ENCODE results near the gene SAMD9. TPM values are rescaled to one million over a fixed set of nuclear protein-coding genes. Genes with fewer than 3 reads are reported as not detected.
A peak's percentile ranks its signal among the peaks of the same experiment; 100 is the strongest.

Gene SAMD9
- total and polyA plus RNA-seq, 5 donors from 2014 or later, result 27.6 to 42.4 (median 30.1) TPM

- peaks cover 23% of the 10 kb centered on the region for H3K36me3 Mint-ChIP-seq
- H3K27me3 Mint-ChIP-seq, result peaks cover 4% of the 10 kb centered on the region
- peaks cover 14 to 29% (median 22%) of the 10 kb centered on the region in 4 donors for H3K4me1 Mint-ChIP-seq
- H3K27me3 ChIP-seq (ENCODE audit: control insufficient read depth, insufficient read depth, low read length), result no peaks in the 10 kb centered on the region
- H3K27ac ChIP-seq (ENCODE audit: insufficient read depth, low read length, poor library complexity, severe bottlenecking), result no peak overlapping the region
- H3K4me3 ChIP-seq (ENCODE audit: low read depth, low read length), result no peak overlapping the region
- no peaks in the 10 kb centered on the region for H3K36me3 ChIP-seq (ENCODE audit: control insufficient read depth, insufficient read depth, low read length)
- H3K27ac Mint-ChIP-seq, result peak overlapping the region in 1 of 3 donors; percentile 53
- H3K4me1 ChIP-seq (ENCODE audit: control insufficient read depth, insufficient read depth, low read length, poor library complexity, severe bottlenecking), result peaks cover 22% of the 10 kb centered on the region
- H3K9me3 Mint-ChIP-seq, result peaks cover 4 to 41% (median 19%) of the 10 kb centered on the region in 7 donors
- ATAC-seq (ENCODE audit: low read depth in 2 of 2) (no peak), DNase-seq (no peak)
- H3K4me3 Mint-ChIP-seq, result peak overlapping the region in 1 of 4 donors; percentile 74
- peaks cover 0 to 5% of the 10 kb centered on the region in 2 experiments for H3K9me3 ChIP-seq (ENCODE audit: control insufficient read depth in 2 of 2, low read length in 2 of 2)
Observed at GRCh38 chr7:93120592-93121549, 3.1 kb upstream of the SAMD9 start.

DNA sequence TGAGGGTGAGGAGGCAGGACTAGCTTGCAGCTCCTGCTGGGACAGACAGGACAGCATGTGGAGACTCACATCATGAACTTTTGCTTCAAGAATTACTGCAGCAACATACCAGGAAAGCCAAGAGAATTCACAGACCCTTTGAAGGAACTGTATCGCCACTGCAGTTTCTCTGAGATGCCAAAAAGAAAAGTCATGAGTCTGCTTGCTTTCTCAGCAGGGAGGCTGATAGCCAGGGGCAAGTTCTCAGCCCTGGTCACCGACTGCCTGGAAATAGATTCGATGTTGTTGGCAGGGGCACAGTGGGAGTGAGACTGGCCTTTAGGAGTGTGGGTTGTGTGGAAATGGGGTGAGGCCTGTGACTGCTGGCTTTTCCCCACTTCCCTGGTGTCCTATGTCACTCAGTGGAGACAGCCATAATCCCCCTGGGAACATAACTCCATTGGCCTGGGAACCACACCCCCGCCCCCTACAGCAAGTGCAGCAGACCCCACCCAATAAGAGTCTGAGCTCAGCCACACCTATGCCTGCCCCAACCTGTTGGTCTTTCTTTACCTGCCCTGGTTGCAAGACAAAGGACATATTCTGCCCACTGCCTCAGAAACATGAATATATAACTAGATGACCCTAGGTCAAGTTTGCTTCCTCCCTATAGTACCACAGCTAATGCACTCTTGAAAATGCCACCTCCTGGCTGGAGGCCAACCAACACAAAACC lies 1.6 kb upstream of the SAMD9 start:
- ATAC-seq (ENCODE audit: low read depth in 2 of 2) (no peak), DNase-seq (no peak)
- Mint-ChIP-seq H3K36me3 (peaks cover 37% of the 10 kb centered on the region), H3K4me3 (peak overlapping the region in 2 of 4 donors; percentile 55 to 74), H3K27me3 (peaks cover 4% of the 10 kb centered on the region), H3K27ac (peak overlapping the region; percentile 27 to 70 (median 62)), H3K9me3 (peaks cover 4 to 25% (median 20%) of the 10 kb centered on the region in 7 donors), H3K4me1 (peaks cover 29 to 44% (median 36%) of the 10 kb centered on the region in 4 donors)
- H3K9me3 ChIP-seq (ENCODE audit: control insufficient read depth in 2 of 2, low read length in 2 of 2), result peaks cover 0 to 3% of the 10 kb centered on the region in 2 experiments
- H3K27ac ChIP-seq (ENCODE audit: insufficient read depth, low read length, poor library complexity, severe bottlenecking), result peak overlapping the region; percentile 9
- H3K27me3 ChIP-seq (ENCODE audit: control insufficient read depth, insufficient read depth, low read length), result no peaks in the 10 kb centered on the region
- no peak overlapping the region for H3K4me3 ChIP-seq (ENCODE audit: low read depth, low read length)
- peaks cover 37% of the 10 kb centered on the region for H3K4me1 ChIP-seq (ENCODE audit: control insufficient read depth, insufficient read depth, low read length, poor library complexity, severe bottlenecking)
- H3K36me3 ChIP-seq (ENCODE audit: control insufficient read depth, insufficient read depth, low read length), result peaks cover 12% of the 10 kb centered on the region

GRCh38 chr7:93117327-93117726 lies 452 bp downstream of the SAMD9 start:
- peak overlapping the region; percentile 89 to 98 (median 95) for H3K27ac Mint-ChIP-seq
- peak overlapping the region; percentile 89 for H3K27ac ChIP-seq (ENCODE audit: insufficient read depth, low read length, poor library complexity, severe bottlenecking)
- peaks cover 39% of the 10 kb centered on the region for H3K4me1 ChIP-seq (ENCODE audit: control insufficient read depth, insufficient read depth, low read length, poor library complexity, severe bottlenecking)
- peak in 1 of 3 donors; percentile 20 for DNase-seq
- H3K27me3 Mint-ChIP-seq, result no peaks in the 10 kb centered on the region
- no peak for ATAC-seq (ENCODE audit: low read depth in 2 of 2)
- H3K9me3 Mint-ChIP-seq, result peaks cover 0 to 27% (median 16%) of the 10 kb centered on the region in 7 donors
- H3K36me3 Mint-ChIP-seq, result peaks cover 49% of the 10 kb centered on the region
- peaks cover 34 to 61% (median 47%) of the 10 kb centered on the region in 4 donors for H3K4me1 Mint-ChIP-seq
- no peaks in the 10 kb centered on the region for H3K27me3 ChIP-seq (ENCODE audit: control insufficient read depth, insufficient read depth, low read length)
- peaks cover 22% of the 10 kb centered on the region for H3K36me3 ChIP-seq (ENCODE audit: control insufficient read depth, insufficient read depth, low read length)
- peaks cover 0 to 2% of the 10 kb centered on the region in 2 experiments for H3K9me3 ChIP-seq (ENCODE audit: control insufficient read depth in 2 of 2, low read length in 2 of 2)
- H3K4me3 ChIP-seq (ENCODE audit: low read depth, low read length), result peak overlapping the region; percentile 97
- H3K4me3 Mint-ChIP-seq, result peak overlapping the region; percentile 87 to 91 (median 89)

GRCh38 chr7:93115796-93116195 lies 2.0 kb downstream of the SAMD9 start:
- Histone ChIP-seq H3K27ac (ENCODE audit: insufficient read depth, low read length, poor library complexity, severe bottlenecking) (no peak overlapping the region), H3K9me3 (ENCODE audit: control insufficient read depth in 2 of 2, low read length in 2 of 2) (peaks cover 0 to 2% of the 10 kb centered on the region in 2 experiments), H3K4me1 (ENCODE audit: control insufficient read depth, insufficient read depth, low read length, poor library complexity, severe bottlenecking) (peaks cover 39% of the 10 kb centered on the region), H3K36me3 (ENCODE audit: control insufficient read depth, insufficient read depth, low read length) (peaks cover 22% of the 10 kb centered on the region), H3K27me3 (ENCODE audit: control insufficient read depth, insufficient read depth, low read length) (no peaks in the 10 kb centered on the region), H3K4me3 (ENCODE audit: low read depth, low read length) (peak overlapping the region; percentile 97)
- peak overlapping the region; percentile 87 to 91 (median 89) for H3K4me3 Mint-ChIP-seq
- peaks cover 65% of the 10 kb centered on the region for H3K36me3 Mint-ChIP-seq
- peak overlapping the region; percentile 89 to 98 (median 95) for H3K27ac Mint-ChIP-seq
- ATAC-seq (ENCODE audit: low read depth in 2 of 2), result peak; percentile 43 to 44
- H3K9me3 Mint-ChIP-seq, result peaks cover 0 to 39% (median 21%) of the 10 kb centered on the region in 7 donors
- H3K27me3 Mint-ChIP-seq, result no peaks in the 10 kb centered on the region
- DNase-seq, result peak in 1 of 3 donors; percentile 49
- peaks cover 34 to 74% (median 54%) of the 10 kb centered on the region in 4 donors for H3K4me1 Mint-ChIP-seq

DNA sequence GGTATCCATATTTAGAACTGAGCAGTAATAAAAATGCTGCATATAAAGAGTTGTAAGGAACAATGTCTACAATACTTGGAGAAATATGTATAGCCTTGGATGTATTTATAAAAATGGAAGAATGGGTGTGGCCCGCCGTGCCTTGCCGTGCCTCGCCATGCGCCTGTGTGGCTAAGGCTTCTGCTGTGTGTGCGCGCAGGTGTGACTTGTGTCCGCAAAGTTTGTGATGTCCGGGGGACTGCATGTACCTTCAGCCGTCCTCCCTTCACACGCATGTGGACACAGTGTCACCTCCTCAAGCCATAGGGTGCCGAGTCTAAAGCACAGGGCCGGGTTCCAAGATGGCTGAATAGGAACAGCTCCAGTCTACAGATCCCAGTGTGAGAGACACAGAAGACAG lies 9.8 kb downstream of the SAMD9 start:
- ATAC-seq (ENCODE audit: low read depth in 2 of 2) (no peak), DNase-seq (no peak)
- H3K4me1 Mint-ChIP-seq, result peaks cover 0 to 27% (median 21%) of the 10 kb centered on the region in 4 donors
- peaks cover 3% of the 10 kb centered on the region for H3K27me3 ChIP-seq (ENCODE audit: control insufficient read depth, insufficient read depth, low read length)
- H3K27ac ChIP-seq (ENCODE audit: insufficient read depth, low read length, poor library complexity, severe bottlenecking), result no peak overlapping the region
- H3K27ac Mint-ChIP-seq, result no peak overlapping the region
- no peak overlapping the region for H3K4me3 Mint-ChIP-seq
- no peaks in the 10 kb centered on the region for H3K4me1 ChIP-seq (ENCODE audit: control insufficient read depth, insufficient read depth, low read length, poor library complexity, severe bottlenecking)
- H3K36me3 Mint-ChIP-seq, result peaks cover 80% of the 10 kb centered on the region
- H3K4me3 ChIP-seq (ENCODE audit: low read depth, low read length), result no peak overlapping the region
- H3K9me3 ChIP-seq (ENCODE audit: control insufficient read depth in 2 of 2, low read length in 2 of 2), result peaks cover 64 to 68% of the 10 kb centered on the region in 2 experiments
- H3K36me3 ChIP-seq (ENCODE audit: control insufficient read depth, insufficient read depth, low read length), result peaks cover 58% of the 10 kb centered on the region
- H3K27me3 Mint-ChIP-seq, result no peaks in the 10 kb centered on the region
- H3K9me3 Mint-ChIP-seq, result peaks cover 2 to 96% (median 35%) of the 10 kb centered on the region in 7 donors

GRCh38 chr7:93097388-93097787 lies 20.4 kb downstream of the SAMD9 start:
- H3K9me3 ChIP-seq (ENCODE audit: control insufficient read depth in 2 of 2, low read length in 2 of 2), result peaks cover 40 to 67% of the 10 kb centered on the region in 2 experiments
- Mint-ChIP-seq H3K4me3 (no peak overlapping the region), H3K4me1 (peaks cover 0 to 3% (median 0%) of the 10 kb centered on the region in 4 donors), H3K27me3 (peaks cover 16% of the 10 kb centered on the region), H3K9me3 (peaks cover 0 to 48% (median 17%) of the 10 kb centered on the region in 7 donors), H3K36me3 (peaks cover 4% of the 10 kb centered on the region), H3K27ac (no peak overlapping the region)
- H3K4me1 ChIP-seq (ENCODE audit: control insufficient read depth, insufficient read depth, low read length, poor library complexity, severe bottlenecking), result no peaks in the 10 kb centered on the region
- H3K27ac ChIP-seq (ENCODE audit: insufficient read depth, low read length, poor library complexity, severe bottlenecking), result no peak overlapping the region
- no peak overlapping the region for H3K4me3 ChIP-seq (ENCODE audit: low read depth, low read length)
- DNase-seq, result no peak
- no peak for ATAC-seq (ENCODE audit: low read depth in 2 of 2)
- no peaks in the 10 kb centered on the region for H3K36me3 ChIP-seq (ENCODE audit: control insufficient read depth, insufficient read depth, low read length)
- H3K27me3 ChIP-seq (ENCODE audit: control insufficient read depth, insufficient read depth, low read length), result peaks cover 1% of the 10 kb centered on the region

- Histone ChIP-seq H3K36me3 (ENCODE audit: control insufficient read depth, insufficient read depth, low read length) (no peaks in the 10 kb centered on the region), H3K27me3 (ENCODE audit: control insufficient read depth, insufficient read depth, low read length) (peaks cover 15% of the 10 kb centered on the region), H3K27ac (ENCODE audit: insufficient read depth, low read length, poor library complexity, severe bottlenecking) (no peak overlapping the region), H3K4me3 (ENCODE audit: low read depth, low read length) (no peak overlapping the region), H3K4me1 (ENCODE audit: control insufficient read depth, insufficient read depth, low read length, poor library complexity, severe bottlenecking) (no peaks in the 10 kb centered on the region), H3K9me3 (ENCODE audit: control insufficient read depth in 2 of 2, low read length in 2 of 2) (peaks cover 23 to 37% of the 10 kb centered on the region in 2 experiments)
- Mint-ChIP-seq H3K36me3 (no peaks in the 10 kb centered on the region), H3K4me3 (no peak overlapping the region), H3K27me3 (peaks cover 51% of the 10 kb centered on the region), H3K9me3 (peaks cover 0 to 30% (median 14%) of the 10 kb centered on the region in 7 donors), H3K4me1 (no peaks in the 10 kb centered on the region), H3K27ac (no peak overlapping the region)
- ATAC-seq (ENCODE audit: low read depth in 2 of 2), result no peak
- peak in 1 of 3 donors; percentile 65 for DNase-seq
Observed at GRCh38 chr7:93092757-93093370, 24.9 kb downstream of the SAMD9 start.
